Measurements from ENCODE around the gene NAALADL2.

NAALADL2 gene

DNA sequence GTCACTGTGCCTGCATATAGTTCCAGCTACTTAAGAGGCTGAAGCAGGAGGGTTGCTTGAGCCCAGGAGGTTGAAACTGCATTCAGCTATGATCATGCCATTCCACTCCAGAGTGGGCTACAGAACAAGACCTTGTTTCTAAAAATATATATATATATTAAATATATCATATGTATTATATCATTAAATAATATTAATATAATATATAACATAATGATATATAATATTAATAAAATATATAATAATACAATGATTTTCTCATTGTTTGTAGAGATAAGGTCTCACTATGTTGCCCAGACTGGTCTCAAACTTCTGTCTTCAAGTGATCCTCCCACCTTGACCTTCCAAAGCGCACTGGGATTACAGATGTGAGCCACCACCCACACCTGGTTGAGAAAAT is 101.8 kb downstream of the NAALADL2 start:
- DNase-seq (ENCODE audit: extremely low read depth in 1 of 2, low read depth in 1 of 2), result no peak

DNA sequence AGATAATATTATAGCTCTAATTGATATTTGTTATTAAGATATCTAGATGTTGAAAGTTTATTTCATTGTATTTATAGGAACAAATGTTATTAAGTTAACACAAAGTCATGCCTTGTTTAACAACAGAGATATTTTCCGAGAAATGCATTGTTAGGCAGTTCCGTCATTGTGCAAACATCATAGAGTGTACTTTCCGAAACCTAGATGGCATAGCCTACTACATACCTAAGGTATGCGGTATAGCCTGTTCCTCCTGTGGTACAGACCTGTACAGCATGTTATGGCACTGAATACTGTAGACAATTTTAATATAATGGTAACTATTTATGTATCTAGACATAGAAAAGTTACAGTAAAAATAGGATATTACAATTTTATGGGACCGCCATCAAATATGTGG is 114.3 kb downstream of the NAALADL2 start:
- DNase-seq (ENCODE audit: extremely low read depth in 1 of 2, low read depth in 1 of 2), result no peak

DNA sequence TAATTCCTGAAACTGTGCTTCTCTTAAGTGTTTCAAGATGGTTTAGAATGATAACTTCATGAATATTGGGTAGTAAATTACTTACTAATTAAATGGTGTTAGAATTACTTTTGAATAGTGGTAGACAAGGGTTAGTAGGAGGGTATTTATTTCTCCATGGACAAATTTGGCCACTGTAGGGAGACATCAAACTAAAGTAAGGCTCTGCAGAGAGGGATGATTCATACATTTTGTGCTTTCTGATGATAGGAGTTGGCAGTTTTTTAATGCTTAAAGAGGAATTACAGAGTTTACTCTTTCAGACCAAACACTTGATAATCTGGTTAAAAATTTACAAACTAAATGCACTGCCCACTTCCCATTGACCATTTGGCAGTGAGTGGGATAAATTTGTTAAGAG is 127.6 kb downstream of the NAALADL2 start:
- DNase-seq (ENCODE audit: extremely low read depth in 1 of 2, low read depth in 1 of 2), result no peak

DNA sequence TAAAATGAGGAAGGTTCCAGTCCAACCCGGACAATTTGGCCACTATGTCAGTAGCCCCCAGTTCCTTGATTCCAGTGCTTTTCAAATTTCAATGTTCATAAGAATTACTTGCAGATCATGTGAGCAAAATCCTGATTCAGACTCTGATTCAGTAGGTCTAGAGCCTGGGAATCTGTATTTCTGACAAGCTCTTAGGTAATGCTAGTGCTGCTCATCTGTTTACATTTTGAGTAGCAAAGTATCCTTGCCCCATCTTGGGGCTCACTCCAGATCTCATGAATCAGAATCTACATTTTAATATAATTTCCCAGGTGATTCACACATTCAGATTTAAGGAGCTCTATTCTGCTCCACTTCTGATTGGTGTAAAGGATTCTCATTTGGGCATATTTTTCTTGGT is 142.0 kb downstream of the NAALADL2 start:
- no peak for DNase-seq (ENCODE audit: extremely low read depth in 1 of 2, low read depth in 1 of 2)

DNA sequence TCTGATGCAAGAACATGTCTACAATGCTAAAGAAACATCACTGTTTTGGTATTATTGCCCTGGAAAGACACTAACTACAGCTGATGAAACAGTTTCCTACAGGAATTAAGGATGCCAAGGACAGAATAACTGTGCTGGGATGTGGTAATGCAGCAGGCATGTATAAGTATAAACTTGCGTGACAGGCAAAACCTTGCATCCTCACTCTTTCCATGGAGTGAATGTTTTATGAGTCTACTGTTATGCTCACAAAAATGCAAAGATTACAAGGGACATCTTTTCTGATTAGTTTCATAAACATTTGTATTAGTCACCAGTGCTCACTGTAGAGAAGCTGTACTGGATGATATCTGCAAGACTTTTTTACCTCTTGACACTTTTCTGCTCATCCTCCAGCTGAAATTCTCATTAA is 143.6 kb downstream of the NAALADL2 start:
- DNase-seq (ENCODE audit: extremely low read depth in 1 of 2, low read depth in 1 of 2), result no peak

DNA sequence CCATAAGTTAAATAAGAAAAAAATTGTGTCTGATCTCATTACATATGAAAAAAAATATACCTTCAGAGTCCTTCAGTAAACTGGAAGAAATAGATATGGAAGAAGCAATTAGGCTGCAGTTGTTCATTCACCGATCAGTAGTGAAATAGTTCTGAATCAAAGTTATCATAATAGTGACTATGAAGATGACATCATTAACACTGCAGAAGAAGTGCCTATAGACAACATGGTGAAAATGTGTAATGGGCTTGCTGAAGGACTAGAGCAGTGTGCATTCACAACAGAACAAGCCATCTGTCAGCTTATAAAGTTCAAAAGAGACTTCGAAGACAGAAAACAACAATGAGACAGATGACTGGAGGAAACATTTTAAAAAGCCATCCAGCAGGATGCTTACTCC is 144.5 kb downstream of the NAALADL2 start:
- DNase-seq (ENCODE audit: extremely low read depth in 1 of 2, low read depth in 1 of 2), result no peak

DNA sequence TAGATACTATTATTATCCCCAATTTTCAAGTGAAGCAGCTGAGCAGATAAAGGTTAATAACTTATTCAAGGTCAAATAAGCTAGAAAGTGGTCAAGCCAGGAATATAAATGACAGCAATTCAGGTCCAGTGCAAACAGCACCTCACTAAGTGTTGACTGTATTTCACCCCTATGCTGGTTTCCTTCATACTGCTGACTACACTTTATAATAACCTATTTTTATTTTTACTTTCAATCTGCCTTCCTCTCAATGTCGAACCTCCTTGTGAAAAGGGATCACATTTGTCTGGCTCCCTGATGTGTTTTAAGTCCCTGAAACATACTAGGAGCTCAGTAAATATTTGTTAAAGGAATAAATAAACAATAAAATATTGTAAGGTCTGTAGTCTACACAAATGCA is 146.1 kb downstream of the NAALADL2 start:
- no peak for DNase-seq (ENCODE audit: extremely low read depth in 1 of 2, low read depth in 1 of 2)

DNA sequence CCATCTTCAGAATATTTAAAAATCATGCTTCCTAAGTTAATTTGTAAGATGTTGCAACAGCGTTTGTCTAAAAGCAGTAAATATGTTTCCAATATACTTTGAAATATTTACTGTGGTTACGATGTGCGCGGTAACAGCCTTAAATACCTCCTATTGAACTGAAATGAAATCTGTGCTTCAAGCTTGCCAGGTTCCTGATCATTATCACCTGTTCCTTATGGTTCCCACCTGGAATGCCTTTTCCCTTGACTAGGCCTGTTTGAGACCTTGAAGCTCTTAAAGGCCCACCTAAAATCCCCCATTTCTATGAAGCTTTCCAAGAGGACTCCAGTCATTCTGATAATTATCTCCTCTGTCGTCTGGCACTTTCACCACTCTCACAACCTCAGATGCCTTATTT is 146.7 kb downstream of the NAALADL2 start:
- DNase-seq (ENCODE audit: extremely low read depth in 1 of 2, low read depth in 1 of 2), result no peak

DNA sequence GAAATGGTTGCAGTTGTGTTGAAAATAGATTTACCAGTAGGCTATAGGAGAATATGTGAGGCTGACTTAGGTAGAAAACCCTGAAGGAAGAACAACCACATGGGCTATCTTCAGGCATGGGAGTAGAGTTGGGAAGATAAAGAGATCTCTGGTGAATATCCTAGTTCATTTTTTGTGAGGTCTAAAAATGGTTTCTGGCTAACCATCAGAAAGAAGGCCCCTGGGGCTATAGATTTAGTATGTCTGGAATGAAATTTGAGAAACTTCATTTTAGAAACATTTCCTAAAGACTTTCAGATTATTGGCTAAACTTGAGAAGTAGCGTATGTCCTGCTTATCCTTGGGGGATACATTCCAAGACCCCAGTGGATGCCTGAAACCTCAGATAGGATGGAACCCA is 148.2 kb downstream of the NAALADL2 start:
- no peak for DNase-seq (ENCODE audit: extremely low read depth in 1 of 2, low read depth in 1 of 2)

DNA sequence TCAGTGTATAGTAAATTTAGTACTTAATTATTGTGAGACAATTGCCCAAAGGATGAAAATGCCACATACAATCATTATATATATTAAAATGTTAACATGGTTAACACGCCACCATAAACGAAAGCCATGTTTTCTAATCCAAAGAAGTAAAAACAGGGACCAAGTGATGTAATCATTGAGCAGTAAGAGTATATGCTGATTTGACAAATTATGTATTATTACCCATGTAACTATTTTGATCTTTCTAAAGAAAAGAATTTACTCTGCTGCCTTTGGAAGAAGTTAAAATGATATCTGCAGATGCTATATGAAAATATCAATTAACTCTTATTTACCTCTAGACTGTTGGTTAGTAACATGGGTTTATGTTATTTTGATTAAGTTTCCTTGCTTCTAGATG is 150.2 kb downstream of the NAALADL2 start:
- DNase-seq (ENCODE audit: extremely low read depth in 1 of 2, low read depth in 1 of 2), result no peak

DNA sequence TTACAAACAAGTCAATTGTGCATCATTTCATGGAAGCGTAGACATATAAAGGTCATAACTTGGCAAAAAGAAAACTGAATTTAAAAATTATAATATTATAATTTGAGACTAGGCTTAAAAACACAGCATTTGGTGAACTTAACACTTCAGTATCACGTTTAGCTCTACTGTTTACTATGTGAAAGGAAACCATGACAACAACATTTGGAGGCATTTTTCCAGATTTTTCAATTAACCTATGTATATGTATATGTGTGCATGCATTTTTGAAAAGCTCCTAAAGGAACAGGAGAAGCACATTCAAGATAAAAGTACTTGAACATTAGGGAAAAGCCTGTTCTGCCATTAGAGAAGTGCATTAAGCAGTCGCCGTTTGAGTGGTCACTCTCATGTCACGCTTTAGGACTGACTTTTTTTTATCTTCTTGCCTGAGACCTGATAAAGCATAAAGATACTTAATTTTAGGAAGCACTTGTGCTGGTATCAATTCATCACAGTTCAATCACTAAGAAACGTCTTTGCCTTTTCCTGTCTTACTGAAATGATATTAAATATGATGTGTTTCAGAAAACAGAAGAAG is 156.0 kb downstream of the NAALADL2 start:
- no peak for DNase-seq (ENCODE audit: extremely low read depth in 1 of 2, low read depth in 1 of 2)

DNA sequence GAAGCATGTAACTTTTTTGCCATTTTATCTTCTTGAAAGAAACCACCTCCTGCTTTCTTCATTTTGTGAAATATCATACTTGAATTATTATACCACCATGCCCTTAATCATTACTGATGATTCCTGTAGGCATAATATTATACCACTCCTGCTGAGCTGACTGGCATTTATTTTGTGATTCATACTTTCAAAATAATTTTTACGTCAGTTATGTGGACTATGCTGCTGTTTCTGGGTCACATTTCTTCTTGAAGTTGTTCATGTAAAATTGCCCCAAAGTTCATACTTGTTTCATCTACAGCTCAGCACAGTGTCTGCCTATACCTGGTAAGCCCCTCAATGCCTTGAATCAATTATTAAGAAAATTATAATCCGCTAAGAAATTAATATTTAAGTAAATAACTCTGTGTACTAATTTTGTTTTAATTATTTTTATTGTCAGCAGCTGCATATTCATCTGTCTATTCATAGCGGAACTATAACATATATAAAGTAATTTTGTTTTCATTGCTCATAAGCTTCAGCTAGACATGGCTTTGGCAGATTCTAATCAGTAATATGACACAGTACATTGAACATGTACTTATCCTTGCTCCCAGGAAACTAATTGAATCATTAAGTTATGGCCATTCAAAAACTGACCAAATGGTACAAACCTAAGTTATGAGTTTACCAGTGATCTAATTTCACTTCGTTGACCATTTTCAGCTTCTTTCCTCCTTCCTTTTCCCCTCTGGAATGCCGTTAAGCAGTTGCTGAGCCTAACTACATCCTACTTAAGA is 160.0 kb downstream of the NAALADL2 start:
- DNase-seq (ENCODE audit: extremely low read depth in 1 of 2, low read depth in 1 of 2), result no peak

DNA sequence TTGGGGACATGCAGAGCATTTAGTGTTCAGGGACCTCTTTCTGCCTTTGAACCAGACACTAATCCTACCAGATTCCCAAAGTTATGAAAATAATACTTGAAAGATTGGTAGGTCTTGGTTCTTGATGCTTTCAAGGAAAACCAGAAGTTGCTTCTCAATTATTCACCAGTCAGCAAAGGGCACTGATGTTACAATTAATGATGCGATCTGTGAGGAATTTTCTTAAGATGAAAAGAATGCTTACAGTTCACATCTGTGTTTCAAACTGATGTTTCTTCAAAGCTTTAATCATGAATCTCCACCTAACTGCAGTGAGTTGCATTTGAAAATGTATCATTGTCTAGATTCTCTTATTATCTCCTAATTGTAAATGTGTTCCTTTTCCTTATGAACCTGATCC is 161.0 kb downstream of the NAALADL2 start:
- DNase-seq (ENCODE audit: extremely low read depth in 1 of 2, low read depth in 1 of 2), result no peak

DNA sequence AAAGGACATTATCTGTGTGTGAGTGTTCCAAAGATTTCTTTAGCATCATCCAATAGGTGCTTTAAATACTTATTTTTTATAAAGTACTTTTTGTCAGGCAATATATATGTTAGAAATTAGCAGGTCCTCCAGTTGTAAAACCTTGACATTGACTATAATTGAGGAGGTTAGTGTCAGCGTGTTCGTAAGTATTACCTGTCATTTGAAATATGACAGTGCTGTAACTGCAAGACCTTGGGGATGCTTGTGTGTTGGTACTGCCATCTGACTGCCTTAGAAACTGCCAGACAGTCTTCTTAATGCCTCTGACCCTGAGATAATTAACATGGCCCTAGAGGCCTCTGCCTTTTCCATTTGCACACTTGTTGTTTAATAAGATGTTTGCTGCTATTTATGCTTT is 170.7 kb downstream of the NAALADL2 start:
- no peak for DNase-seq (ENCODE audit: extremely low read depth in 1 of 2, low read depth in 1 of 2)

DNA sequence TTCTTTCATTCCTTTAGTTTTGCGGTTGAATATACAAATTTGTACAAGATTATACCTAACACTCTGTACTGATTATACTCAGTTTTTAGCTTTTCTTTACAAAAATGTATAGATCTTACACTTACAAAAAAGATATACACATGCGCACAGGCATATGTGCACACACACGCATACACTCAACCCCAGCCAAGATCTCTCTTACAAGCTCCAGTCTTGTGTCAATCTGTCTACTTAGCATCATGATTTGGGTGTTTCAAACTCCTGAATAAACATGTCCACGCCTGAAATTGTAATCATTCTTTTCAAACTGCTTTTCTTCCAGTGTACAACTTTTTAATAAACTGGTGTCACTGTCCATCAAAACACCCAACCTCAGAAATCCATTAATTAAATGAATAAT is 180.7 kb downstream of the NAALADL2 start:
- DNase-seq (ENCODE audit: extremely low read depth in 1 of 2, low read depth in 1 of 2), result no peak

DNA sequence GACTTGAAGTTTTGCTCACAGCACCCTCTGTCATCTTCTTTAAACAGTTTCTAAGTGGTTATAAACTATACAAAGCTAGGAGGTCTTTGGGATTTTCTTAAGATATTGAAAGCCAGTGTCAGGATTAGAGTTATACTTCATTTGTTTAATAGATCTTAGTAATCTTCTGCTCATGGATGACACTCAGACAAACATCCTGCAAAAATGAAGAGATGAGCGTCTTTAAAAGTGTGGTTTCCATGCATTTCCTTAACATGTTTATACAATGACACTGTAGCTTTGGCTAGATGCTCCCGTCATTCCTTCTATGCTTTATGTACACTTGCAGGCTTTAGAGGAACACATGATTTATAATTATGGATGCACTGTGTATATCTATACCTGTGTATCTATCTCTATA is 182.2 kb downstream of the NAALADL2 start:
- DNase-seq (ENCODE audit: extremely low read depth in 1 of 2, low read depth in 1 of 2), result no peak

DNA sequence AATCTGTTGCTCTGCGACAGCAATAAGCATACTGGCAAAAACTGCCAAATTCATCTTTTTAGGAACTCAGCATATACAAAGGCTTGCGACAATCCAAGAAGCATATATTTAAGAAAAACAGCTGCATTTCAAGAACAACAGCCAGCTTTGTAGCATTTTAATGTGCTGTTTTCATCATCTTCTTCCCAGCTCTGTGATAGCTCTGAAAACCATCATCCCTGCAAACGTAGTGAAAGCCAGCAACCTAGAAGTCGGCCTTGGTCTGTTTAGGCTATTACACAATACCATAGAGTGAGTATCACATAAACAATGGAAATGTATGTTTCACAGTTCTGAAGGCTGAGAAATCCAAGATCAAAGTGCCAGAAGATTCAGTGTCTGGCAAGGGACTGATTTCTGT is 187.5 kb downstream of the NAALADL2 start:
- no peak for DNase-seq (ENCODE audit: extremely low read depth in 1 of 2, low read depth in 1 of 2)

DNA sequence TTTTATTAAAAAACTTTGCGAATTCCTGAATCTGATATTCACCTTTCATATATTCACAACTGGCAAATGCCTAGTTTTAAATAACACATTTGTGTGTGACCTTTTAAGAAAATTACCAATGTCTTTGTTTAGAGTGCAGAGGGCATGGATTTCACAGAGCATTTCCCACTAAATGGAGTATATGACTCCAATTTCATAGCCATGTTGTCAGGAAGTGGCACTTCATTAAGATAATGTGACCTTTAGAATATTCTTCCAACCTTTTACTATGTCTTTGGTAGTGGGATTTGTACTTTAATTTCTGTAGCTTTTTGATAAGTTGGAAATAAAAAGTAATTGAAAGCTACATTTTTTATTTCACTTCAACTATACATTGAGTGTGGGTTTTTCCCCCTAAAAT is 188.7 kb downstream of the NAALADL2 start:
- no peak for DNase-seq (ENCODE audit: extremely low read depth in 1 of 2, low read depth in 1 of 2)

DNA sequence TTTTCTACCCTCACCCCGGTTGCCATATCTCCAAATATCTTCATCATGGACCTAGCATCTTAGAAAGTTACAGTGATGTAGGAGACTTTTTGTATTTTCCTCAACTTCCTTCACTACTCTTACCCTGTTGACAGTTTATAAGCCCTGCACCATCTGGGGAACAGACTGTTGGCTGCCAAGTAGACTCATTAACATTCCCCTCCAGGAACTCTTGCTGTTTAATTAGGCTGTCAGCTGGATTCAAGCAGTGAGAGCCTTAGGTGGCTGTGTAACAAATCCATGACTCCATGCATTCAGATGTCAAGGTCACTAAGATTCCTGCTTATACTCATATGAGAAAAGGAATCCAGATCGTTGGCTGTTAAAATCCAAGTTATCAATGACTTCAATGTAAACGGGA is 198.3 kb downstream of the NAALADL2 start:
- no peak for DNase-seq (ENCODE audit: extremely low read depth in 1 of 2, low read depth in 1 of 2)

DNA sequence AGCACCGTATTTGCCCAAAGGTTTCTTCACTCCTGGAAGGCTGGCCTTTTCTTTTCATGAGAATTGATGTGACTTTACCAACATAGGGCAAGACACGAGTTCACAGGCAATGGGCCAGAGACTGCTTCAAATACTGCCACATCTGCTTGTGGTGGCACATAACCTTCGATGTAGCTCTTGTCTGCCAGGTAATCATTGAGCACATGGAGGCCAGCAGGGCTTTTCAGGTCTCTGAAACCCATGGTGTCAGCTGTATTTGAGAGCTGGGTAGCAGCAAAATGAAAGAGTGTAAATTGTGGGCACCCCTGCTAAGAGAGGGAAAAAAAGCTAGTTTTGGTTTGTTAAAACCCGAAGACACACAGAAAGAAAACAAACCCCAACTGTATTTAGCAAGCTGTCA is 200.7 kb downstream of the NAALADL2 start:
- DNase-seq (ENCODE audit: extremely low read depth in 1 of 2, low read depth in 1 of 2), result no peak

DNA sequence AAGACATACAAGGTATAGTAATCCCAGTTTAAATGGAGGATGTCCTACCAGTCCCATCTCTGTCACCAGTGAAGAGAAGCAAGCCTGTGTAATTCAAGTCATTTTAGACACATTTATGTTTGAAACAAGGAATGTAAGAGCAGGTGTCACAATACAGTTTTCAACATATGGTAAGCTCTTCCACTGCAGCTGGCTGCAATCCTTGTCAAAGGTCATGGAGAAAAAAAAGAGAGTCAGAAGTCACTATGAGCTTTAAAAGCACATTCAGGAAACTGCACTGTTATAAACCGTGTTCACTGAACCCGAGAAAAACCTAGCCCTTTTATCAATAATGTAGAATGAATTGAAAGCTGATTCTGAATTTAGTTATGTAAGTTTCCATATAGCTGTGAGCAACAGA is 206.4 kb downstream of the NAALADL2 start:
- no peak for DNase-seq (ENCODE audit: extremely low read depth in 1 of 2, low read depth in 1 of 2)

DNA sequence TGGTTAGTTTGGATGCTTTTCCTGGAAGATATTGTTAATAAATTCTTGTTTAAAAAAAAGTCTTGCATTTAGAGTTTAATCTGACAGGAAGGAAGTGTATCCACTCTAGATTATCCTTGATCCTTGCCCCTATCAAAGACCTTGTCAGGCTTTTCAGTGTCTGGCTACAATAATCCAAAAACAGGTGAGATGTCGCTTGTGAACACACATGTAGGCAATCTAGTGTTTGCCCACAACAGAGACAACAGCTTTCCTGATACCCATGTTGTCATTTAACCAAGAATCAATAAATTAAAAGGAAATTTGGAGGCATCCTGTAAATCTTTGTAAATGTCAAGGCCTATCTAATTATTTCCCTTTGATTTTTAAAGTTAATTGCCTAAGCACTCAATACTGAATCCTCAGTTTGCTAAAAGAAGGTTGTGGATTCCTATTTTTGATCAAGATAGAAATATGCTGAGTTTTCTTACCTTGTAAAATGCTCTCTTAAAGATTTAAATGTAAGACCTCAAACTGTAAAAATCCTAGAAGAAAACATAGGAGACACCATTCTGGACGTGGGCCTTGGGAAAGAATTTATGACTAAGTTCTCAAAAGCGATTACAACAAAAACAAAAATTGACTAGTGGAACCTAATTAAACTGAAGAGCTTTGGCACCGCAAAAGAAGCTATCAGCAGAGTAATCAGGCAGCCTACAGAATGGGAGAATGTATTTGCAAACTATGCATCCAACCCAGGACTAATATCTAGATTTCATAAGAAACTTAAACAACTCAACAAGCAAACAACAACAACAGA is 207.7 kb downstream of the NAALADL2 start:
- DNase-seq (ENCODE audit: extremely low read depth in 1 of 2, low read depth in 1 of 2), result no peak
